GM23338 (cell line): ENCODE data around the gene GADD45GIP1. TPM values are rescaled to one million over a fixed set of nuclear protein-coding genes. Genes with fewer than 3 reads are reported as not detected.

Experiments
- ATAC-seq: fragments of 200-7000 bp; cut with Tn5 transposase; 3 replicates; pipeline ENCODE4 v1.9.1; 2020
- DNase-seq: peaks from one replicate; pipeline ENCODE4 v3.0.0-alpha.2; 2015; ENCODE audit warnings: low spot score
- H2AFZ ChIP-seq: fragments of 200-600 bp; sonication (generic); 2 replicates; pipeline ENCODE4 v1.8.0; 2016; ENCODE audit warnings: antibody characterized with exemption, mild to moderate bottlenecking, moderate library complexity
- H3F3A ChIP-seq: fragments of 200-600 bp; sonication (generic); replicated peaks from 2 replicates; pipeline ENCODE4 v1.8.0; 2017; ENCODE audit warnings: antibody characterized with exemption, mixed run types, low read depth
- H3K27ac ChIP-seq: fragments of 200-600 bp; sonication (generic); 2 replicates; pipeline ENCODE4 v1.6.1; 2016; ENCODE audit warnings: low read depth
- H3K27me3 ChIP-seq: fragments of 200-600 bp; sonication (generic); 2 replicates; pipeline ENCODE4 v1.8.0; 2016; ENCODE audit warnings: mild to moderate bottlenecking, mixed run types, moderate library complexity; ENCODE audit not compliant: insufficient read depth
- H3K36me3 ChIP-seq: fragments of 200-600 bp; sonication (generic); 2 replicates; pipeline ENCODE4 v1.8.0; 2016; ENCODE audit warnings: mild to moderate bottlenecking; ENCODE audit not compliant: insufficient read depth
- H3K4me1 ChIP-seq: fragments of 200-600 bp; sonication (generic); 2 replicates; pipeline ENCODE4 v1.8.0; 2016; ENCODE audit warnings: mild to moderate bottlenecking, moderate library complexity; ENCODE audit not compliant: insufficient read depth
- H3K4me2 ChIP-seq: fragments of 200-600 bp; sonication (generic); 2 replicates; pipeline ENCODE4 v1.7.1; 2017; ENCODE audit warnings: mixed run types
- H3K4me3 ChIP-seq: fragments of 200-600 bp; sonication (generic); 2 replicates; pipeline ENCODE4 v1.6.1; 2016; ENCODE audit warnings: mixed run types
- H3K79me2 ChIP-seq: fragments of 200-600 bp; sonication (generic); replicated peaks from 2 replicates; pipeline ENCODE4 v1.8.0; 2017; ENCODE audit warnings: mild to moderate bottlenecking; ENCODE audit not compliant: insufficient read depth
- H3K9me2 ChIP-seq: fragments of 200-600 bp; sonication (generic); 2 replicates; pipeline ENCODE4 v1.8.0; 2017; ENCODE audit not compliant: insufficient read depth
- H4K20me1 ChIP-seq: fragments of 200-600 bp; sonication (generic); replicated peaks from 2 replicates; pipeline ENCODE4 v1.8.0; 2017; ENCODE audit warnings: mild to moderate bottlenecking; ENCODE audit not compliant: insufficient read depth
- H3K27ac Mint-ChIP-seq: 2 replicates; pipeline ENCODE4 v1.8.0; 2020; ENCODE audit warnings: inconsistent platforms, mild to moderate bottlenecking, moderate library complexity, mixed read lengths
- H3K27me3 Mint-ChIP-seq: 3 replicates; pipeline ENCODE4 v1.8.0; 2022; ENCODE audit warnings: low read depth, mild to moderate bottlenecking, moderate library complexity, mixed read lengths, inconsistent platforms; ENCODE audit not compliant: insufficient read depth, poor library complexity
- H3K36me3 Mint-ChIP-seq: 3 replicates; pipeline ENCODE4 v1.8.0; 2021; ENCODE audit warnings: low read depth, mild to moderate bottlenecking, inconsistent platforms, moderate library complexity, mixed read lengths
- H3K4me1 Mint-ChIP-seq: 3 replicates; pipeline ENCODE4 v1.8.0; 2020; ENCODE audit warnings: mild to moderate bottlenecking, inconsistent platforms, mixed read lengths
- H3K4me3 Mint-ChIP-seq: 3 replicates; pipeline ENCODE4 v1.8.0; 2021; ENCODE audit warnings: moderate library complexity, mild to moderate bottlenecking, inconsistent platforms, mixed read lengths
- H3K9me3 Mint-ChIP-seq: 3 replicates; pipeline ENCODE4 v1.8.0; 2020; ENCODE audit warnings: moderate library complexity, mild to moderate bottlenecking, inconsistent platforms, mixed read lengths
- CREB1 ChIP-seq: fragments of 250-450 bp; sonication (Bioruptor Pico); IDR thresholded peaks from 2 replicates; pipeline ENCODE4 v1.5.0; 2020; ENCODE audit warnings: low read depth, mild to moderate bottlenecking, moderate library complexity
- EZH2 ChIP-seq: fragments of 200-600 bp; sonication (generic); IDR thresholded peaks from one replicate; pipeline ENCODE4 v1.8.0; 2017; ENCODE audit warnings: antibody characterized with exemption, mild to moderate bottlenecking, low read depth; ENCODE audit not compliant: unreplicated experiment
- EZH2phosphoT487 ChIP-seq: fragments of 200-600 bp; sonication (generic); IDR thresholded peaks from one replicate; pipeline ENCODE4 v1.8.1; 2018; ENCODE audit warnings: antibody characterized with exemption; ENCODE audit not compliant: unreplicated experiment
- JUNB ChIP-seq: IDR thresholded peaks from one replicate; pipeline ENCODE4 v1.6.1; 2016; ENCODE audit warnings: antibody characterized with exemption; ENCODE audit not compliant: unreplicated experiment
- NANOG ChIP-seq: IDR thresholded peaks from 2 replicates; pipeline ENCODE4 v1.6.1; 2016; ENCODE audit warnings: antibody characterized with exemption, borderline replicate concordance
- POLR2AphosphoS5 ChIP-seq: IDR thresholded peaks from 2 replicates; pipeline ENCODE4 v1.6.1; 2016; ENCODE audit warnings: antibody characterized with exemption, low read depth
- STAT1 ChIP-seq: IDR thresholded peaks from one replicate; pipeline ENCODE4 v1.6.1; 2016; ENCODE audit warnings: antibody characterized with exemption; ENCODE audit not compliant: unreplicated experiment
- ZNF114 ChIP-seq: fragments of 250-450 bp; sonication (Bioruptor Pico); IDR thresholded peaks from 2 replicates; pipeline ENCODE4 v1.5.0; 2020; ENCODE audit warnings: mild to moderate bottlenecking, moderate library complexity
- ZNF331 ChIP-seq: fragments of 250-450 bp; sonication (Bioruptor Pico); IDR thresholded peaks from 2 replicates; pipeline ENCODE4 v1.5.0; 2020; ENCODE audit warnings: low read depth, mild to moderate bottlenecking, moderate library complexity
- polyA plus RNA-seq: library from polyadenylated mRNA; unstranded; fragments of >200 nt; fragmentation: Nextera tagmentation; extraction: Ambion mirVana; gene quantifications from 2 replicates; pipeline ENCODE4 v1.2.1, GENCODE V29; 2016
- total RNA-seq: library from RNA; depleted of rRNA; stranded (reverse); fragments of >200 nt; shearing (Covaris generic); gene quantifications from 2 replicates; pipeline ENCODE4 v1.2.3, GENCODE V29; 2014
- TF ChIP-seq, protein P1 (sequence below), 2 experiments: fragments of 200-600 bp in 1 of 2; sonication (generic) in 1 of 2; conservative IDR thresholded peaks; 2 replicates each; pipeline versions ENCODE4 v1.5.1 to v1.6.1; 2016 to 2017; ENCODE audit warnings: antibody characterized with exemption in 2 of 2, low read depth in 2 of 2, mild to moderate bottlenecking in 2 of 2, moderate library complexity in 1 of 2
- TF ChIP-seq, protein P2 (sequence below): fragments of 250-450 bp; sonication (Bioruptor Pico); IDR thresholded peaks from 2 replicates; pipeline ENCODE4 v1.5.0; 2020; ENCODE audit warnings: mild to moderate bottlenecking, moderate library complexity
- TF ChIP-seq, protein P3 (sequence below): IDR thresholded peaks from one replicate; pipeline ENCODE4 v1.6.1; 2018; ENCODE audit warnings: antibody characterized with exemption; ENCODE audit not compliant: unreplicated experiment
- TF ChIP-seq, protein P4 (sequence below): IDR thresholded peaks from 2 replicates; pipeline ENCODE4 v1.6.1; 2016; ENCODE audit warnings: antibody characterized with exemption

Gene GADD45GIP1
- total and polyA plus RNA-seq, 2 experiments from 2014 or later = 63.9 to 255 TPM

DNA sequence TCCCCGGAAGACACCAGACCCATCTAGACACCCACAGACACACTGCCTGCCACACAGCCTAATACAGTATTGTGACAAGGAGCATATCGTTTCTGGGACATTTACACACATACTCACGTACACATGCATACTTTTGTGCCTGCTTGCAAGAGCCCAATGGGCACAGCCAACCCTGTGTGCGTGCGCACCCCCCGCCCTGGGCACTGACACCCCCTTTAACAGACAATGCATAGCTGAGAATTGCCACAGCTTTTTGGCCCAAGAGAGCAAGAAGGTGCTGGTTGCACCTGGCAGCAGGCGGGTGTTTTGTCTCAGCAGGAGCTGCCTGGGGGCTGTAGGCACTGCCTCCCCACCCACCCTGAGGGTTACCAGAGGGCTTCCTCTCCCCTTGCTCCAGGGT lies 36.5 kb upstream of the GADD45GIP1 start:
- H3K4me3 ChIP-seq = no peak overlapping the region
- peaks cover 75% of the 10 kb centered on the region for H3K27me3 ChIP-seq
- TF ChIP-seq NANOG = no peak
- TF ChIP-seq EZH2 = no peak
- TF ChIP-seq, protein P1, sequence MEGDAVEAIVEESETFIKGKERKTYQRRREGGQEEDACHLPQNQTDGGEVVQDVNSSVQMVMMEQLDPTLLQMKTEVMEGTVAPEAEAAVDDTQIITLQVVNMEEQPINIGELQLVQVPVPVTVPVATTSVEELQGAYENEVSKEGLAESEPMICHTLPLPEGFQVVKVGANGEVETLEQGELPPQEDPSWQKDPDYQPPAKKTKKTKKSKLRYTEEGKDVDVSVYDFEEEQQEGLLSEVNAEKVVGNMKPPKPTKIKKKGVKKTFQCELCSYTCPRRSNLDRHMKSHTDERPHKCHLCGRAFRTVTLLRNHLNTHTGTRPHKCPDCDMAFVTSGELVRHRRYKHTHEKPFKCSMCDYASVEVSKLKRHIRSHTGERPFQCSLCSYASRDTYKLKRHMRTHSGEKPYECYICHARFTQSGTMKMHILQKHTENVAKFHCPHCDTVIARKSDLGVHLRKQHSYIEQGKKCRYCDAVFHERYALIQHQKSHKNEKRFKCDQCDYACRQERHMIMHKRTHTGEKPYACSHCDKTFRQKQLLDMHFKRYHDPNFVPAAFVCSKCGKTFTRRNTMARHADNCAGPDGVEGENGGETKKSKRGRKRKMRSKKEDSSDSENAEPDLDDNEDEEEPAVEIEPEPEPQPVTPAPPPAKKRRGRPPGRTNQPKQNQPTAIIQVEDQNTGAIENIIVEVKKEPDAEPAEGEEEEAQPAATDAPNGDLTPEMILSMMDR (conservative IDR thresholded peaks at IDR 0.05; ENCODE audit: low read depth in 2 of 2) = no peak
- TF ChIP-seq ZNF331 = no peak
- no peak for TF ChIP-seq JUNB
- no peak for TF ChIP-seq ZNF114
- TF ChIP-seq EZH2phosphoT487 = no peak
- TF ChIP-seq, protein P2, sequence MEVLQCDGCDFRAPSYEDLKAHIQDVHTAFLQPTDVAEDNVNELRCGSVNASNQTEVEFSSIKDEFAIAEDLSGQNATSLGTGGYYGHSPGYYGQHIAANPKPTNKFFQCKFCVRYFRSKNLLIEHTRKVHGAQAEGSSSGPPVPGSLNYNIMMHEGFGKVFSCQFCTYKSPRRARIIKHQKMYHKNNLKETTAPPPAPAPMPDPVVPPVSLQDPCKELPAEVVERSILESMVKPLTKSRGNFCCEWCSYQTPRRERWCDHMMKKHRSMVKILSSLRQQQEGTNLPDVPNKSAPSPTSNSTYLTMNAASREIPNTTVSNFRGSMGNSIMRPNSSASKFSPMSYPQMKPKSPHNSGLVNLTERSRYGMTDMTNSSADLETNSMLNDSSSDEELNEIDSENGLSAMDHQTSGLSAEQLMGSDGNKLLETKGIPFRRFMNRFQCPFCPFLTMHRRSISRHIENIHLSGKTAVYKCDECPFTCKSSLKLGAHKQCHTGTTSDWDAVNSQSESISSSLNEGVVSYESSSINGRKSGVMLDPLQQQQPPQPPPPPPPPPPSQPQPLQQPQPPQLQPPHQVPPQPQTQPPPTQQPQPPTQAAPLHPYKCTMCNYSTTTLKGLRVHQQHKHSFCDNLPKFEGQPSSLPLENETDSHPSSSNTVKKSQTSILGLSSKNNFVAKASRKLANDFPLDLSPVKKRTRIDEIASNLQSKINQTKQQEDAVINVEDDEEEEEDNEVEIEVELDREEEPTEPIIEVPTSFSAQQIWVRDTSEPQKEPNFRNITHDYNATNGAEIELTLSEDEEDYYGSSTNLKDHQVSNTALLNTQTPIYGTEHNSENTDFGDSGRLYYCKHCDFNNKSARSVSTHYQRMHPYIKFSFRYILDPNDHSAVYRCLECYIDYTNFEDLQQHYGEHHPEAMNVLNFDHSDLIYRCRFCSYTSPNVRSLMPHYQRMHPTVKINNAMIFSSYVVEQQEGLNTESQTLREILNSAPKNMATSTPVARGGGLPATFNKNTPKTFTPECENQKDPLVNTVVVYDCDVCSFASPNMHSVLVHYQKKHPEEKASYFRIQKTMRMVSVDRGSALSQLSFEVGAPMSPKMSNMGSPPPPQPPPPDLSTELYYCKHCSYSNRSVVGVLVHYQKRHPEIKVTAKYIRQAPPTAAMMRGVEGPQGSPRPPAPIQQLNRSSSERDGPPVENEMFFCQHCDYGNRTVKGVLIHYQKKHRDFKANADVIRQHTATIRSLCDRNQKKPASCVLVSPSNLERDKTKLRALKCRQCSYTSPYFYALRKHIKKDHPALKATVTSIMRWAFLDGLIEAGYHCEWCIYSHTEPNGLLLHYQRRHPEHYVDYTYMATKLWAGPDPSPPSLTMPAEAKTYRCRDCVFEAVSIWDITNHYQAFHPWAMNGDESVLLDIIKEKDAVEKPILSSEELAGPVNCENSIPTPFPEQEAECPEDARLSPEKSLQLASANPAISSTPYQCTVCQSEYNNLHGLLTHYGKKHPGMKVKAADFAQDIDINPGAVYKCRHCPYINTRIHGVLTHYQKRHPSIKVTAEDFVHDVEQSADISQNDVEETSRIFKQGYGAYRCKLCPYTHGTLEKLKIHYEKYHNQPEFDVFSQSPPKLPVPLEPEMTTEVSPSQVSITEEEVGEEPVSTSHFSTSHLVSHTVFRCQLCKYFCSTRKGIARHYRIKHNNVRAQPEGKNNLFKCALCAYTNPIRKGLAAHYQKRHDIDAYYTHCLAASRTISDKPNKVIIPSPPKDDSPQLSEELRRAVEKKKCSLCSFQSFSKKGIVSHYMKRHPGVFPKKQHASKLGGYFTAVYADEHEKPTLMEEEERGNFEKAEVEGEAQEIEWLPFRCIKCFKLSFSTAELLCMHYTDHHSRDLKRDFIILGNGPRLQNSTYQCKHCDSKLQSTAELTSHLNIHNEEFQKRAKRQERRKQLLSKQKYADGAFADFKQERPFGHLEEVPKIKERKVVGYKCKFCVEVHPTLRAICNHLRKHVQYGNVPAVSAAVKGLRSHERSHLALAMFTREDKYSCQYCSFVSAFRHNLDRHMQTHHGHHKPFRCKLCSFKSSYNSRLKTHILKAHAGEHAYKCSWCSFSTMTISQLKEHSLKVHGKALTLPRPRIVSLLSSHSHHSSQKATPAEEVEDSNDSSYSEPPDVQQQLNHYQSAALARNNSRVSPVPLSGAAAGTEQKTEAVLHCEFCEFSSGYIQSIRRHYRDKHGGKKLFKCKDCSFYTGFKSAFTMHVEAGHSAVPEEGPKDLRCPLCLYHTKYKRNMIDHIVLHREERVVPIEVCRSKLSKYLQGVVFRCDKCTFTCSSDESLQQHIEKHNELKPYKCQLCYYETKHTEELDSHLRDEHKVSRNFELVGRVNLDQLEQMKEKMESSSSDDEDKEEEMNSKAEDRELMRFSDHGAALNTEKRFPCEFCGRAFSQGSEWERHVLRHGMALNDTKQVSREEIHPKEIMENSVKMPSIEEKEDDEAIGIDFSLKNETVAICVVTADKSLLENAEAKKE (CRISPR knock-in tag) = no peak
- no peak for TF ChIP-seq STAT1
- TF ChIP-seq, protein P3, sequence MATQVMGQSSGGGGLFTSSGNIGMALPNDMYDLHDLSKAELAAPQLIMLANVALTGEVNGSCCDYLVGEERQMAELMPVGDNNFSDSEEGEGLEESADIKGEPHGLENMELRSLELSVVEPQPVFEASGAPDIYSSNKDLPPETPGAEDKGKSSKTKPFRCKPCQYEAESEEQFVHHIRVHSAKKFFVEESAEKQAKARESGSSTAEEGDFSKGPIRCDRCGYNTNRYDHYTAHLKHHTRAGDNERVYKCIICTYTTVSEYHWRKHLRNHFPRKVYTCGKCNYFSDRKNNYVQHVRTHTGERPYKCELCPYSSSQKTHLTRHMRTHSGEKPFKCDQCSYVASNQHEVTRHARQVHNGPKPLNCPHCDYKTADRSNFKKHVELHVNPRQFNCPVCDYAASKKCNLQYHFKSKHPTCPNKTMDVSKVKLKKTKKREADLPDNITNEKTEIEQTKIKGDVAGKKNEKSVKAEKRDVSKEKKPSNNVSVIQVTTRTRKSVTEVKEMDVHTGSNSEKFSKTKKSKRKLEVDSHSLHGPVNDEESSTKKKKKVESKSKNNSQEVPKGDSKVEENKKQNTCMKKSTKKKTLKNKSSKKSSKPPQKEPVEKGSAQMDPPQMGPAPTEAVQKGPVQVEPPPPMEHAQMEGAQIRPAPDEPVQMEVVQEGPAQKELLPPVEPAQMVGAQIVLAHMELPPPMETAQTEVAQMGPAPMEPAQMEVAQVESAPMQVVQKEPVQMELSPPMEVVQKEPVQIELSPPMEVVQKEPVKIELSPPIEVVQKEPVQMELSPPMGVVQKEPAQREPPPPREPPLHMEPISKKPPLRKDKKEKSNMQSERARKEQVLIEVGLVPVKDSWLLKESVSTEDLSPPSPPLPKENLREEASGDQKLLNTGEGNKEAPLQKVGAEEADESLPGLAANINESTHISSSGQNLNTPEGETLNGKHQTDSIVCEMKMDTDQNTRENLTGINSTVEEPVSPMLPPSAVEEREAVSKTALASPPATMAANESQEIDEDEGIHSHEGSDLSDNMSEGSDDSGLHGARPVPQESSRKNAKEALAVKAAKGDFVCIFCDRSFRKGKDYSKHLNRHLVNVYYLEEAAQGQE = no peak
- TF ChIP-seq, protein P4, sequence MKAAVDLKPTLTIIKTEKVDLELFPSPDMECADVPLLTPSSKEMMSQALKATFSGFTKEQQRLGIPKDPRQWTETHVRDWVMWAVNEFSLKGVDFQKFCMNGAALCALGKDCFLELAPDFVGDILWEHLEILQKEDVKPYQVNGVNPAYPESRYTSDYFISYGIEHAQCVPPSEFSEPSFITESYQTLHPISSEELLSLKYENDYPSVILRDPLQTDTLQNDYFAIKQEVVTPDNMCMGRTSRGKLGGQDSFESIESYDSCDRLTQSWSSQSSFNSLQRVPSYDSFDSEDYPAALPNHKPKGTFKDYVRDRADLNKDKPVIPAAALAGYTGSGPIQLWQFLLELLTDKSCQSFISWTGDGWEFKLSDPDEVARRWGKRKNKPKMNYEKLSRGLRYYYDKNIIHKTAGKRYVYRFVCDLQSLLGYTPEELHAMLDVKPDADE = no peak
- no peak for TF ChIP-seq POLR2AphosphoS5
- no peak for TF ChIP-seq CREB1 (CRISPR knock-in tag)
- no peak for ATAC-seq
- H2AFZ ChIP-seq = no peak overlapping the region
- H4K20me1 ChIP-seq = no peaks in the 10 kb centered on the region; the same call in 1 of the 2 replicates
- no peak overlapping the region for H3K4me2 ChIP-seq
- Mint-ChIP-seq H3K27me3 (peaks cover 74% of the 10 kb centered on the region), H3K4me1 (peaks cover 7% of the 10 kb centered on the region), H3K36me3 (peaks cover 4% of the 10 kb centered on the region; the same call in 2 of the 3 replicates), H3K9me3 (peaks cover 5% of the 10 kb centered on the region; the same call in 1 of the 3 replicates), H3K4me3 (no peak overlapping the region), H3K27ac (no peak overlapping the region)
- peaks cover 8% of the 10 kb centered on the region; the same call in 1 of the 2 replicates for H3F3A ChIP-seq
- no peaks in the 10 kb centered on the region for H3K36me3 ChIP-seq
- no peaks in the 10 kb centered on the region; the same call in 1 of the 2 replicates for H3K4me1 ChIP-seq
- H3K79me2 ChIP-seq = no peaks in the 10 kb centered on the region
- no peaks in the 10 kb centered on the region for H3K9me2 ChIP-seq
- no peak overlapping the region for H3K27ac ChIP-seq
- no peak for DNase-seq
